ENCODE data around the gene ALOX15. TPM values are rescaled to one million over a fixed set of nuclear protein-coding genes. Genes with fewer than 3 reads are reported as not detected.

ALOX15 gene
- total RNA-seq, 1 experiment from 2014 or later, result 0.50 TPM

DNA sequence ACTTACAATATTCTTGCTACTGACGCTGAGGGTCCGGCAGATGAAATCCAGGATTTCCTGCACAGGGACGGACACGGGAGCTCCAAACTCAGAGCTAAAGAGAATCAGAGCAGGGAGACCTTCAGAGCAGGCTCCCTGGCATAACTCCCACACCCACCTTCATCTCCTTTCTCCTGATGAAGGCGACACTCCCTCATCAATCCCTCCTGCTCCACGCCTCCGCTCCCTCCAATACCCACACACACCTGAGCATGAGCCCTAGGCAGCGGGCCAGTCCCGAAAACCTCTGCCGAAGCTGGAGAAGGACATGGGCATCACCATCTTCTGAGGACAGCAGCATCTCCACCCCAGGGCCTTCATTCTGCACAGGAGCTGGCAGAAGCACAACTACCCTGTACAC lies 34.3 kb upstream of the ALOX15 start:
- TF ChIP-seq, protein P1, sequence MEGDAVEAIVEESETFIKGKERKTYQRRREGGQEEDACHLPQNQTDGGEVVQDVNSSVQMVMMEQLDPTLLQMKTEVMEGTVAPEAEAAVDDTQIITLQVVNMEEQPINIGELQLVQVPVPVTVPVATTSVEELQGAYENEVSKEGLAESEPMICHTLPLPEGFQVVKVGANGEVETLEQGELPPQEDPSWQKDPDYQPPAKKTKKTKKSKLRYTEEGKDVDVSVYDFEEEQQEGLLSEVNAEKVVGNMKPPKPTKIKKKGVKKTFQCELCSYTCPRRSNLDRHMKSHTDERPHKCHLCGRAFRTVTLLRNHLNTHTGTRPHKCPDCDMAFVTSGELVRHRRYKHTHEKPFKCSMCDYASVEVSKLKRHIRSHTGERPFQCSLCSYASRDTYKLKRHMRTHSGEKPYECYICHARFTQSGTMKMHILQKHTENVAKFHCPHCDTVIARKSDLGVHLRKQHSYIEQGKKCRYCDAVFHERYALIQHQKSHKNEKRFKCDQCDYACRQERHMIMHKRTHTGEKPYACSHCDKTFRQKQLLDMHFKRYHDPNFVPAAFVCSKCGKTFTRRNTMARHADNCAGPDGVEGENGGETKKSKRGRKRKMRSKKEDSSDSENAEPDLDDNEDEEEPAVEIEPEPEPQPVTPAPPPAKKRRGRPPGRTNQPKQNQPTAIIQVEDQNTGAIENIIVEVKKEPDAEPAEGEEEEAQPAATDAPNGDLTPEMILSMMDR (IDR thresholded peaks at IDR 0.05; ENCODE audit: insufficient read depth in 1 of 2, low read depth in 1 of 2, low read length in 1 of 2, severe bottlenecking in 1 of 2, unreplicated experiment in 1 of 2), result no peak
- Mint-ChIP-seq H3K4me1 (ENCODE audit: low read depth, unreplicated experiment) (peaks cover 4% of the 10 kb centered on the region), H3K27me3 (ENCODE audit: insufficient read depth, unreplicated experiment) (no peaks in the 10 kb centered on the region), H3K27ac (ENCODE audit: unreplicated experiment) (no peak overlapping the region), H3K36me3 (ENCODE audit: insufficient read depth, unreplicated experiment) (peaks cover 29% of the 10 kb centered on the region), H3K4me3 (ENCODE audit: unreplicated experiment) (no peak overlapping the region), H3K9me3 (ENCODE audit: unreplicated experiment) (no peaks in the 10 kb centered on the region)
- no TSS peak for BruUV-seq (replicated peaks)
- intact Hi-C loops (cut with micrococcal nuclease; ENCODE audit: unreplicated experiment), result no loop called here
- H3K9me3 ChIP-seq, result no peaks in the 10 kb centered on the region
- peaks cover 10% of the 10 kb centered on the region; the same call in 1 of the 2 replicates for H3K4me1 ChIP-seq
- no peak overlapping the region for H3K4me3 ChIP-seq (ENCODE audit: low read depth, low read length)
- DNase-seq, result no peak
- CTCF ChIA-PET, result no interaction called here
- no peaks in the 10 kb centered on the region; the same call in none of the 2 replicates for H3K36me3 ChIP-seq (ENCODE audit: control insufficient read depth, insufficient read depth, low read length)
- POLR2A ChIA-PET, result no interaction called here
- H3K27me3 ChIP-seq (replicated peaks; ENCODE audit: control insufficient read depth, insufficient read depth, low read length), result no peaks in the 10 kb centered on the region

DNA sequence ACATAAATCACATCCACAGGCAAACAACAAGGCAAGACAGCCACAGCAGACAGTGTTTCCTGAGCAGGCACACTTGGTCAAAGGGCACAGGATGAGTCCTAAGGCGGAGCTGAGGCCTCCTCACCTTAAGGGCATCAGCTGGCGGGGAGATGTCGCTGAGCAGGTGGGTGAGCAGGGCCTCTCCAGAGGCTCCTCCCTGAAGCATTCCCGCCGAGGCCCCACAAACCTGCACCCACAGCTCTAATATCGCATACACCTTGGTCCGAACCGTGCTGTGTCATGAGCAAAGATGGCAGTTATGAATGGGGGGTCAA lies 33.2 kb upstream of the ALOX15 start:
- Mint-ChIP-seq H3K27ac (ENCODE audit: unreplicated experiment) (no peak overlapping the region), H3K27me3 (ENCODE audit: insufficient read depth, unreplicated experiment) (no peaks in the 10 kb centered on the region), H3K4me1 (ENCODE audit: low read depth, unreplicated experiment) (no peaks in the 10 kb centered on the region), H3K4me3 (ENCODE audit: unreplicated experiment) (no peak overlapping the region), H3K36me3 (ENCODE audit: insufficient read depth, unreplicated experiment) (peaks cover 32% of the 10 kb centered on the region), H3K9me3 (ENCODE audit: unreplicated experiment) (no peaks in the 10 kb centered on the region)
- Histone ChIP-seq H3K4me3 (ENCODE audit: low read depth, low read length) (no peak overlapping the region), H3K9me3 (no peaks in the 10 kb centered on the region), H3K36me3 (ENCODE audit: control insufficient read depth, insufficient read depth, low read length) (no peaks in the 10 kb centered on the region; the same call in none of the 2 replicates), H3K4me1 (peaks cover 4% of the 10 kb centered on the region; the same call in 1 of the 2 replicates), H3K27me3 (replicated peaks; ENCODE audit: control insufficient read depth, insufficient read depth, low read length) (no peaks in the 10 kb centered on the region)
- intact Hi-C loops (cut with micrococcal nuclease; ENCODE audit: unreplicated experiment), result no loop called here
- ChIA-PET CTCF (no interaction called here), POLR2A (no interaction called here)
- no peak for DNase-seq
- TF ChIP-seq, protein P1 (IDR thresholded peaks at IDR 0.05; ENCODE audit: insufficient read depth in 1 of 2, low read depth in 1 of 2, low read length in 1 of 2, severe bottlenecking in 1 of 2, unreplicated experiment in 1 of 2), result no peak
- no TSS peak for BruUV-seq (replicated peaks)

DNA sequence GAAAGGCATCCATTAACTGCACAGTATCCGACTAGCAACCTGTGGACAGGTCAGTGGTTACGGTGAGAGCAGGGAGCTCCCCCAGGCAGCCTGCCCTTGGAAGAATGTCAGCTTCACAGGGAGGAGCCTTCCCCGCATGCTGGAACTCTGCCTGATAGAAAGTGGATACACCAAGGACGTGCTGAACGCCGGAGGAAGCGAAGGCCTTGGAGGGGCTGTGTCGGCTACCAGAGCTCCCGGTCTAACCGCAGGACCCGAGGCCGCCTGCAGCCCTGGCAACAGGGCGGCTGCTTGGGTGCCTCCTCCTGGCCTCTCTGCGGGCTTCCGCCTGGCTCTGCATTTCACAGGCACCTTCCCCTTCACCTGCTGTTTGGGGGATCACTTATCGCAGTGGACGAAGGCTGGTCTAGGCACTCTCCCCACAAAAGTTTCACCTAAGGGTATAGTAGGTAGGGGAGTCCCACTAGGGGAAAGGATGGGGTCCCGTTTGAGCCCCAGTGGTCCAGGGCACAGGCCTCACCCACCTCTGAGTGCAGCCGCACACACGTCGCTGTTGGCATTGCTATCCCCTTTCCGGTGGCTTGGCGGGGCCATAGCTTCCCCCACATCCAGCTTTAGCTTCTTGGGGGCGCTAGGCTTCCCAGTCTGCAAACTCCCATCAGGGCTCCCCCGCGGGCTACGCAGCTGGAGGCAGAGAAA lies 32.7 kb upstream of the ALOX15 start:
- peaks cover 32% of the 10 kb centered on the region for H3K36me3 Mint-ChIP-seq (ENCODE audit: insufficient read depth, unreplicated experiment)

More for the DNA sequence above, 32.7 kb upstream of the ALOX15 start:
- H3K4me1 ChIP-seq, result peaks cover under 1% of the 10 kb centered on the region; the same call in 1 of the 2 replicates
- no peak overlapping the region for H3K4me3 ChIP-seq (ENCODE audit: low read depth, low read length)
- intact Hi-C loops (cut with micrococcal nuclease; ENCODE audit: unreplicated experiment), result no loop called here
- Mint-ChIP-seq H3K27ac (ENCODE audit: unreplicated experiment) (no peak overlapping the region), H3K4me1 (ENCODE audit: low read depth, unreplicated experiment) (no peaks in the 10 kb centered on the region), H3K9me3 (ENCODE audit: unreplicated experiment) (no peaks in the 10 kb centered on the region), H3K4me3 (ENCODE audit: unreplicated experiment) (no peak overlapping the region), H3K27me3 (ENCODE audit: insufficient read depth, unreplicated experiment) (no peaks in the 10 kb centered on the region)
- DNase-seq, result no peak
- H3K27me3 ChIP-seq (replicated peaks; ENCODE audit: control insufficient read depth, insufficient read depth, low read length), result no peaks in the 10 kb centered on the region
- ChIA-PET CTCF (no interaction called here), POLR2A (no interaction called here)
- no peaks in the 10 kb centered on the region for H3K9me3 ChIP-seq
- no TSS peak for BruUV-seq (replicated peaks)
- no peaks in the 10 kb centered on the region; the same call in none of the 2 replicates for H3K36me3 ChIP-seq (ENCODE audit: control insufficient read depth, insufficient read depth, low read length)
- TF ChIP-seq, protein P1 (IDR thresholded peaks at IDR 0.05; ENCODE audit: insufficient read depth in 1 of 2, low read depth in 1 of 2, low read length in 1 of 2, severe bottlenecking in 1 of 2, unreplicated experiment in 1 of 2), result no peak
